GM18498 (cell line): ENCODE results near the gene CTNNA3.
"Not testable (repeated sequence)": the region's sequence is repeated elsewhere in the genome, so short reads cannot be mapped to it uniquely, and the experiment has no call there.

Experiments
- ATAC-seq: cut with Tn5 transposase; IDR thresholded peaks from one replicate; pipeline ENCODE4 v1.9.1; 2021; ENCODE audit warnings: mild to moderate bottlenecking, moderate library complexity; ENCODE audit not compliant: unreplicated experiment

Gene CTNNA3

GRCh38 chr10:67261300-67261797, 434.6 kb downstream of the CTNNA3 start:
- ATAC-seq = no peak

- ATAC-seq = no peak
Measured at GRCh38 chr10:67259319-67259929, 436.6 kb downstream of the CTNNA3 start.

- no peak for ATAC-seq
Measured at GRCh38 chr10:67257427-67258144, 438.4 kb downstream of the CTNNA3 start.

GRCh38 chr10:67257018-67257417, 439.0 kb downstream of the CTNNA3 start:
- no peak for ATAC-seq

- no peak for ATAC-seq
Measured at GRCh38 chr10:67250686-67251085, 445.3 kb downstream of the CTNNA3 start.

- ATAC-seq = no peak
Measured at GRCh38 chr10:67246066-67246555, 449.9 kb downstream of the CTNNA3 start.

- no peak for ATAC-seq
Measured at GRCh38 chr10:67242528-67242927, 453.5 kb downstream of the CTNNA3 start.

GRCh38 chr10:67241451-67241850, 454.5 kb downstream of the CTNNA3 start:
- ATAC-seq = no peak

DNA sequence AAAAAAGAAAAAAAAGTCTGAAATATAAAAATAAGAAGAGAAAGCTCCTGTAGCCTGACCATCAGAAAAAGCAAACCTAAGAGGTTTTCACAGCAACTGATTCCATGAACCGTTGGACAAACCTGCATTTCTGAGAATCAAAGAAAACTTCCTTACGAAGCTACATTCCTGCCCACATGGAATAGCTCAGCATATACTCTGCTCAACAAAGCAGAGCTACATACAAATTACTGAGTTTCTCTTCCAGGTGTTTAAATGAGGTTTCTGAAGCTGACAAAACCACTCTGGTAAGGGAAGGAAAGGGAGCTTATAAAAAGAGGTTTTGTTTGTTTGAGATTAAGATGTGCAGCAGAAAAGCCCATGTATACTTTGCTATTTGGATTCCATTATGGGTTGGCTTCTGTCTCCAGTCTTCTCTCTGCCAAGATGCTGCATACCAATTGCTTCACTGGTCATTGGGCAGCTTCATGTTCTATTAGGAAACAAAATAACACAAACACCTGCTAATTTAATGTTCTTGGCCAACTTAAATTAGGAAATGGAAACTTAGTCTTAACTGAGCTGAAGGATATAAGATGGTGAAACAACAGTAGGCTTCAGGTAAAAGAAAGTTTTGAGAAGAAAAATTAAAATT, 456.0 kb downstream of the CTNNA3 start:
- ATAC-seq = no peak

- ATAC-seq = not testable (repeated sequence)
Measured at GRCh38 chr10:67230680-67231500, 465.1 kb downstream of the CTNNA3 start.

- ATAC-seq = no peak
Measured at GRCh38 chr10:67225226-67225625, 470.8 kb downstream of the CTNNA3 start.

GRCh38 chr10:67224553-67224952, 471.4 kb downstream of the CTNNA3 start:
- no peak for ATAC-seq

GRCh38 chr10:67222934-67223333, 473.1 kb downstream of the CTNNA3 start:
- no peak for ATAC-seq

DNA sequence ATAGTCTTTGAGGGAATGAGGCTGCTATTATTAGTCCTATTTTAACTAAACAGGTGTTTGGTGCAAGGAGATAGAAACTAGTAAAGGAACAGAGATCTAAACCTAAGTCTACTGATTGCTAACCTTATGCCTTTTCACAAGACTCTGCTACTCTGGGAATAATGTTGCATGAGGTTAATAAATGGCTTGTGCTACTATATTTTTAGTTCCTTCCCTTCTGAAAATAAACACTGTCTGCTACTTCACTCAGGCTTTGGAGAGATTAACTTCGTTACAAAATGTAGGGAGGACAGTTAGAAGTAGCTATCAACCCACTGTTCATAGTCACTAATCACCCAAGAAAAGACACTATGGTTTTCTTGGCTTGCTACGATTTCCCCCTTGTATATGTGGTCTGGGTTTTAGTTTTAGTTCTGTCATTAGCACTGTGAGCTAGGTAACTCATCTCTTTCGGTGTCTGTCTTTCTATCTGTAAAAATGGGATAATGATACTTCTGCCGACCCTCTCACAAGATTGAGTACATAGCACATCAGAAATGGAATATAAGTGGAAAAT, 474.0 kb downstream of the CTNNA3 start:
- ATAC-seq = no peak

- no peak for ATAC-seq
Measured at GRCh38 chr10:67211680-67212079, 484.3 kb downstream of the CTNNA3 start.

- ATAC-seq = not testable (repeated sequence)
Measured at GRCh38 chr10:67207923-67208322, 488.1 kb downstream of the CTNNA3 start.

GRCh38 chr10:67200913-67201564, 495.0 kb downstream of the CTNNA3 start:
- ATAC-seq = no peak

GRCh38 chr10:67175354-67175753, 520.6 kb downstream of the CTNNA3 start:
- ATAC-seq = no peak

GRCh38 chr10:67173787-67174186, 522.2 kb downstream of the CTNNA3 start:
- ATAC-seq = no peak

DNA sequence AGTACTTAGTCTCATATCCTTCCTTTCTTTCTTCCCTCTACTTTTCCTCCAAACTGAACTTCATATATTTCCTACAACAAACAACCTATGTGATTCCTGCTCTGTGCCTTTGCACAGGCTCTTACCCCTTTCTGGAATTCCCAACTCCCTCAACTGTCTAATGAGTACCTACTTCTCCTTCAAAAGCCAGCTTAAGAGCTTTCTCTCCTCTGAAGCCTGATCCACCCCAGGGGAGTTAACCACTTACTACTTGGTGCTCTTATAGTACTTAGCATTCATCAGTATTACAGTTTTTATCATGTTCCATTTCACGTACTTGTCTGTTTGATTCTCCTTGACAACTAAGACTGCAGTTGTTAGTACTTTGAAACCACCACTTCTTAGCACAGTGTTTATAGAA, 524.0 kb downstream of the CTNNA3 start:
- no peak for ATAC-seq
